CD4-positive, alpha-beta T cell treated with Interleukin-6 for 4 hours (primary cell): ENCODE data around the gene SPATA13.
"Not testable (repeated sequence)": the region's sequence is repeated elsewhere in the genome, so short reads cannot be mapped to it uniquely, and the experiment has no call there.

ENCODE experiments used
- DNase-seq: peaks from one replicate; pipeline ENCODE4 v3.0.0-alpha.2; 2020; ENCODE audit warnings: mixed read lengths

Gene SPATA13

DNA sequence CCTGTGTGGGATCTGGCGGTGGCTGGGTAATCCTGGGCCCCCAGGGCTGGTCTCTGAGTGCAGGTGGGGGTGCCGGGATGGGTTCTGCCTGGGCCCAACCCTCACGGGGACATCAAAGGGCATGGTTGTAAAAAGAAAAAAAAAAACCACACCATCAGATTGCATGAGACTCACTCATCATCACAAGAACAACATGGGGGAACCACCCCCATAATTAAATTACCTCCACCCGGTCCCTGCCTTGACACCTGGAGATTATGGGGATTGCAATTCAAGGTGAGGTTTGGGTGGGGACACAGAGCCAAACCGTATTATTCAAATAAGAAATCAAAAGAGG is 163.2 kb downstream of the SPATA13 start:
- no peak for DNase-seq

DNA sequence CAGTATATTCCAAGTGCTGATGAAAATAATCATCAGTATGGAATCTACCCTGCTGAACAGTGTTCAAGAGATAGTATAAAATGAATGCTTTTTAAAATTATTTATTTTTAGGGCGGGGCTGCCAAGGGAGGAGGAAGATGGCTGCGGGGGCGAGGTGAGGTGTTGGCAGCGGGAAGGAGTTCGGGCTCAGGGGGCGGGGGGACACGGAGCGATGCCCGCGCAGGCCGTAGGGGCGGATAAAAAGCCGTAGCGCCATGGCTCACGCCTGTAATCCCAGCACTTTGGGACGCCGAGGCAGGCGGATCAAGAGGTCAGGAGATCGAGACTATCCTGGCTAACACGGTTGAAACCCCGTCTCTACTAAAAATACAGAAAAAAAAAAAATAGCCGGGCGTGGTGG is 167.1 kb downstream of the SPATA13 start:
- DNase-seq = not testable (repeated sequence)

GRCh38 chr13:24328145-24328544 is 167.6 kb downstream of the SPATA13 start:
- DNase-seq = no peak

- DNase-seq = no peak
These were observed 178.2 kb downstream of the SPATA13 start for GRCh38 chr13:24338721-24339120.

DNA sequence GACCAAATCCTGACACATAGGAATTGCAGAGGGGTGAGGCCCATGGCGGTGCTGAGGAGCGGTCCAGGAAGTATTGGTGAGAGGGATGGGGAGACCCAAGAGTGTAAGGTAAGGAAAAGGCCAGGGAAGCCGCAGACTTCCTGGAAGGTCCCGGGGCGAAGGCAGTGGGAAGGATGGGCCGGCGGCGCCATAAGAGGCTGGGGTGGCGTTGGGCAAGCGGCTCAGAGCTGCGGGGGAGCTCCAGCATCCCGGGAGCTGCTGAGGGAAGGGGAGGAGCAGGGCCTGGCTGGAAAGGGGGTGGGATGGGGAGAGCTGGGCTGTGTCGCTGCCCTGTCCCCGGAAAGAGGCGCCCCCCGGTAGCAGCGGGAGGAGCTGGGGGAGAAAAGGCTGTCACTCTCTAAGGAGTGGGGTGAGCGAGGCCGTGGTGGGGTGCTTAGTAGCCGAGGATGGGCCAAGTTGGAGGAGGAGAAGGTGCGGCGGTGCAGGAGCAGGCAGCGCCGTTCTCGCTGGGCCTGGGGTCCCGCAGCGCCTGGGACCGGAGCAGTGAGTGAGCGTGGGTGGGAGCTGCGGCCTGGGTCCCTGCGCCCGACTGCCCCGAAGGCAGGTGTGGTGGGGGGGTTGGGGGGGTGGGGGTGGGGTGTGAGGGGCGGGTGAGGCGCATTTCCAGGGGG is 179.6 kb downstream of the SPATA13 start:
- DNase-seq = no peak

- DNase-seq = no peak
These were observed 180.1 kb downstream of the SPATA13 start for GRCh38 chr13:24340608-24340955.

DNA sequence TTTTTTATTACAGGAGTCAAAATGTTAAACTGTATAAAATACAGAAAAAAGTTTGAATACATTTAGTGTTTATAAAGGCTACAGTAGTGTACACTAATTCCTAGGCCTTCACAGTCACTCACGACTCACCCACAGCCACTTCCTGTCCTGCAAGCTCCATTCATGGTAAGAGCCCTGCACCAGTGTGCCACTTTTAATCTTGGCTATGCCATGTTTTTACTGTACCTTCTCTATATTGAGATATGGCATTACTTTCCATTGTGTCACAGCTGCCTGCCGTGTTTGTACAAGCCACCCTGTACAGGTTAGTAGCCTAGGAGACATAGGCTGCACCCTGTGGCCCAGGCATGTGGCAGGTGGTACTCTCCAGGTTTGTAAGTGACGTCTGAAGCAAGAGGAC is 180.9 kb downstream of the SPATA13 start:
- no peak for DNase-seq

- no peak for DNase-seq
These were observed 187.9 kb downstream of the SPATA13 start for GRCh38 chr13:24348385-24348784.

GRCh38 chr13:24348797-24349515 is 188.4 kb downstream of the SPATA13 start:
- no peak for DNase-seq

GRCh38 chr13:24349778-24350664 is 189.5 kb downstream of the SPATA13 start:
- DNase-seq = not testable (repeated sequence)

- DNase-seq = no peak
These were observed 190.9 kb downstream of the SPATA13 start for GRCh38 chr13:24351423-24351822.

DNA sequence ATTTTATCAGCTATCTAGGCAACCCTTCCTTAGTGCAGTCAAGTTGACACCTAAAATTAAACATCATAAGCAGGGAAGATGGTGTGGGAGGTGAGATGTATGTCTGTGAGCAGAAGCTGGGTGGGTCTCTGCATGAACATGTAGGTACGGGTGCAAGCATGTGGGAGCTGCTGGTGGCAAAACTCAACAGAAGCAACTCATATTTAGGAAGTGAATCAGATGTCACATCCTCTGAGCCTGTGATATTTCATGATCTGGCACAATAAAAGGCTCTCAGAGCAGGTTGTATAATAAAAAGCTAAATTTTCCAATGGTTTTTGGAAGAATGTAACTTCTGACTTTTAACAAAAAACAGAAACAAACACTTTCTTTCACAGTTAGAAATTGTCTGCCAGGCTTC is 193.2 kb downstream of the SPATA13 start:
- no peak for DNase-seq

DNA sequence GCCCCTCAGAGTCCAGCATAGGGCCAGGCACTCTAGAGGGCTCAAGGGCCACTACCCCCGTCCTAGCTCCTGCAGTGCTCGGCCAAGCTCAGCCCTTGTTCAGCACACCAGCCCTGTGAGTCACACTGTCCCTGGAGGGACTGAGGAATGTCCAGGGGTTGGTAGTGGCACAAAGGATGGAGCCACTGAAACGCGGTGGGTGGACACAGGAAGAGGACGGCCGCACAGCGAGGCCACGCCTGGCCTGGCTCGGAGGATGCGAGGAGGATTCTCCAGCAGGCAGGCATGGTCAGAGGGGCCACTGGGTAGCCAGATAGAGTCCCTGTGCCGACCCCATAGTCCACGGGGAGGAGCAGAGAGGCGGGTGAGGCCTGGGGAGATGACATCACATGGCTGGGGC is 194.6 kb downstream of the SPATA13 start:
- DNase-seq = no peak

- no peak for DNase-seq
These were observed 195.8 kb downstream of the SPATA13 start for GRCh38 chr13:24356270-24356669.
